Stimulated activated CD4-positive, alpha-beta T cell treated with anti-CD3 and anti-CD28 coated beads, Interleukin-15, amount 100 ng/mL, for 1 hour (primary cell): Measurements from ENCODE around the gene ADCK1.
"Not testable (repeated sequence)": the region's sequence is repeated elsewhere in the genome, so short reads cannot be mapped to it uniquely, and the experiment has no call there.

ENCODE experiments used
- DNase-seq, 2 donors: peaks; one replicate each; pipeline ENCODE4 v3.0.0-alpha.2; 2020; ENCODE audit warnings: low read depth in 1 of 2, low spot score in 1 of 2

The ADCK1 gene

DNA sequence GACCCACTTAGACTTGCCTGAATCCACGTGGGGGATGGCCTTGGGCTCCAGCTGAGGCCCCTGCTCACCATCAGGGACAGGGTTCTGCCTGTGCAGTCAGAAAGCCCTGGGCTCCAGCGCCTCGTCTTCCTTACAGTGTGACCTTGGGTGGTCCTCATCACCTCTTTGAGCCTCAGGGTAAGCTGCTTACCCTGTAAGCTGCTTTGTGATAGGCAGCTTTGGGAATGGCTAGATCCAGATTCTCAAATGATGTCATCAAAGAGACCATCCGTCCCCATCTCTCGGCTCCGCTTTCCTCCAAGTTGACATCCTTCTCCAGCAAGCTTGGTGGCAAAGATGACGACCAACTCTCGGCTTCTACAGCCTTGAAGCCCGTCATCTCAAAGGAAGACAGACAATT lies 127.0 kb downstream of the ADCK1 start:
- DNase-seq = no peak

DNA sequence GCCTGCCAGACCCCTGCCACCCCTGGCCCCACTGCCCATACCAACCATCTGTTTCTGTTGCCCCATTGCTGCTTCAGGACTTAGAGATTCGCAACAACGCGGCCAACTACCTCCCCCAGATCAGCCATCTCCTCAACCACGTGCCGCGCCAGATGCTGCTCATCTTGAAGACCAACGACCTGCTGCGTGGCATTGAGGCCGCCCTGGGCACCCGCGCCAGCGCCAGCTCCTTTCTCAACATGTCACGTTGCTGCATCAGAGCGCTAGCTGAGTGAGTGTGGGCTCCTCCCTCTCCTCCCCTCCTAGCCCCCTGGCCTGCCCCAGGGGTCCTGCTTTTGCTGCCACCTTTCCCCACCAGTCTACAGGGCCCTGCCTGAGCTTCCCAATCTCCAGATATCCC lies 131.5 kb downstream of the ADCK1 start:
- no peak for DNase-seq

DNA sequence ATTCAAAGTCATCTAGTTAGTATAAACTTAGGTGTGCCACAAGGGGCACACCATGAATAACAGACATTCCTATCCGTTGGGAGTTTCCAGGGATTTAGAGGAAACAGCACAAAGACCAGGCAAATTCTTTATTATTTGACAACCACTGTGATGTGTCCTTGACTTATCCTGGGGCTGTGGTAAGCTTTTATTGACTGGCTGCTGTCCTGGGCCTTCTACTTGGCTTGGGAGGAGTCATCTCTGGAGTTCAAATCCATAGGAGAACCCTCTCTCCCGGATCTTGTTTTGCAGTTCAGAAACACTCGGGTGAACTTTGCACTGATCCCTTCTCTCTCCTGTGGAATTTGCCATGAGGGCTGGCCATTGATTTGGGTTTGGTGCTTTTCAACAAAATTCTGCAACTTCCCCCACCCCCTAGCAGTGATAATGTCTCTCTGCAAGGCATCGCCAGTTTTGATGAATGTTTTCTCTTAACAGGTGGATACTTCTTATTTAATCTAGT lies 136.3 kb downstream of the ADCK1 start:
- DNase-seq = no peak

DNA sequence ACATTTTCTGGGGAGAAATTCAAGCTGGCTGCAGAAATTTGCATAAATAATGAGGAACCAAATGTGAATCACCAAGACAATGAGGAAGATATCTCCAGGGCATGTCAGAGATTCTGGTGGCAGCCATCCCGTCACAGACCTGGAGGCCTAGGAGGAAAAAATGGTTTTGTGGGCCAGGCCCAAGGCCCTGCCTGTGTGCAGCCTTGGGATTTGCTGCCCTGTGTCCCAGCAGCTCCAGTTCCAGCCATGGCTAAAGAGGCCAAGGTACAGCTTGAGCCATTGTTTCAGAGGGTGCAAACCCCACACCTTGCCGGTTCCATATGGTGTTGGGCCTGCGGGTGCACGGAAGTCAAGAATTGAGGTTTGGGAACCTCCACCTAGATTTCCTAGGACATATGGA lies 147.5 kb downstream of the ADCK1 start:
- no peak for DNase-seq

DNA sequence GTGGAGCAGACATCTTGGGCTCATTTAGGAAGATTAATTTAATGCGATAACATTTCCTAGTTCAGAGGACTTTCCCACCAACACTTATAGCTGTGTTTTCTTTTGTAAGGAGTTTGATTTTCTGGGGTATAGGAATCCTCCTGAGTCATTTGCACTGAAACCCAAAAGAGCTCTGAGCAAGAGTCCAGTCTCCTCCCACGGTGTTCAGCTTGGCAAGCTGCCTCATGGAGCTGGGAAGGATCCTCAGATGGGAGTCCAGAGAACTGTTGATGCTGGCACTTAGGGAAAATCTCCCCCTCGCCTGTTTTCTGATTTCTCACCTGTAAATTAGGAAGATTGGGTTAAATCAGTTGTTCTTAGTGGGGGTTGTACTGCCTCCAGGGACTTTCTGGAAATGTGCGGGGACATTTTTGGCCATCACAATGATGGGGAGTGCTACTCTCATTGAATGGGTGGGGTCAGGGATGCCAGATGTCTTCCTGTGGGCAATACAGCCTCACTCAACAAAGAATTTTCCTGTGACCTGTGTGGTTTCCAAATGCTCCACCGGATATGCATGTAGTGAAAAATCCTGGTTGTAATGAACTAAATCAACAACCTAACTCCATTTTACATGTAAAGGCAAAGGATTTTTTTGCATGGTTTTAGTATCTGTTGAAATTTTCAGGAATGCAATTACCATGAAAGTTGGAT lies 150.6 kb downstream of the ADCK1 start:
- no peak for DNase-seq

DNA sequence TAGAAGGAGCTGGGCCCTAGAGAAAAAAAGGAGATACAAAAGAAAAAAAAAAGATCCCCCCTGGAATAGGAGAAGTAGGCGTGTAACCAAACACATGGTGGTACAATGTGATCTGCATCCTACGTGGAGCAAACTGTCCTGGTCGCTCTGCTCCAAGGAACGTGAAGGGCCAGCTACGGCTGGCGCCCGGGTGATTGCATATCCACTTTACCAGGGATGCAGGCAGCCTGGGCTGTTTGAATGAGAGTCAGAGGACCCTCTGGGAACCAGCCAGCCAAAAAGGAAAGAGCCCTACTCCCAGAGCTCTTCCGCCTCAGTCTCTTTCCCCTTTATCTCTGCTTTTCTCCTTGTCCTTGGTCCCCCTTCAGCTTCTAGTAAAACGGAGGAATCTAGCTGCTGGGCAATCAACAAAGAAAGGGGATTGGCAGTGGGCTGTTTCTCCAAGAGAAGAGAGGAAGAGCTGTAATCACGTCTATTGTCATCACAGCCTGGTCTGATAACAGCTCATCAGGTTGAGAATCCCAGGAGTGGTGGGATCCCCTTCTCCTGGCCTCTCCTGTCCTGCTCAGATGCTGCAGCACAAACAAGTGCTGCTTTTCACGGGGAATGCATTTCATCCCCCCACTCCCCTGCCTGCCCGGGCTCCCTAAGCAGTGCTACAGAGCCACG lies 156.0 kb downstream of the ADCK1 start:
- DNase-seq = no peak

DNA sequence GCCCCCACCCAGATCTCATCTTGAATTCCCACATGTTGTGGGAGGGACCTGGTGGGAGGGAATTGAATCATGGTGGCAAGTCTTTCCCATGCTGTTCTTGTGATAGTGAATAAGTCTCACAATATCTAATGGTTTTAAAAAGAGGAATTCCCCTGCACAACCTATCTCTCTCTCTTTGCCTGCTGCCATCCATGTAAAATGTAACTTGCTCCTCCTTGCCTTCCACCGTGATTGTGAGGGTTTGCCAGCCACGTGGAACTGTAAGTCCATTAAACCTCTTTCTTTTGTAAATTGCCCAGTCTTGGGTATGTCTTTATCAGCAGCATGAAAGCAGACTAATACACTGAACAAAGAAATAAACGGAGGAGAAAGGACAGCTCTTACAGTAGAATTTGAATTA lies 159.8 kb downstream of the ADCK1 start:
- not testable (repeated sequence) for DNase-seq

DNA sequence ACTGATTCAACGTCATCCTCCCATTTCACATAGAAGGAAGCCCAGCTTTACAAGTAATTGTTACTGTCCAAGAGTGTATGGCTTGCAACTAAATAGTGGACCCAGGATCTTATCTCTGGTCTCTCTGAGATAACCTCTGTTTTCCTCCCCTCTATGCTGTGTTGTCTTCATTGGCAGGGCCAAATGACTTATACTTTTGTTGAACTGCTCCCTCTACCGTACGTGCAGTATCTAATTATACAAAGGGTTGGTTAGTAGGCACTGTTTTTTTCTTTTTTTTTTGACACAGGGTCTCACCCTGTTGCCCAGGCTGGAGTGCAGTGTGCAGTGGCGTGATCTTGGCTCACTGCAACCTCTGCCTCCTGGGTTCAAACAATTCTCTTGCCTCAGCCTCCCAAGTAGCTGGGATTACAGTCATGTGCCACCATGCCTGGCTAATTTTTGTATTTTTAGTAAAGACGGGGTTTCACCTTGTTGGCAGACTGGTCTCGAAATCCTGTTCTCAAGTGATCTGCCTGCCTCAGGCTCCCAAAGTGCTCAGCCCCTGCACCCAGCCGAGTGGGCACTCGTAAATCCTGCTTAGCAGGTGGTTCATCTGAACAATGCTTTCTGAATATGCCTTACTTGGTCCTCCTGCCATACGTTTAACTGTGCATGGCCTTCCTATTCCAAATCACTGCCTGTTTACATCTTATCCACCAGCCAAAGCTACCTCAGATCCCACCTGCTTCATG lies 162.1 kb downstream of the ADCK1 start:
- DNase-seq = no peak

DNA sequence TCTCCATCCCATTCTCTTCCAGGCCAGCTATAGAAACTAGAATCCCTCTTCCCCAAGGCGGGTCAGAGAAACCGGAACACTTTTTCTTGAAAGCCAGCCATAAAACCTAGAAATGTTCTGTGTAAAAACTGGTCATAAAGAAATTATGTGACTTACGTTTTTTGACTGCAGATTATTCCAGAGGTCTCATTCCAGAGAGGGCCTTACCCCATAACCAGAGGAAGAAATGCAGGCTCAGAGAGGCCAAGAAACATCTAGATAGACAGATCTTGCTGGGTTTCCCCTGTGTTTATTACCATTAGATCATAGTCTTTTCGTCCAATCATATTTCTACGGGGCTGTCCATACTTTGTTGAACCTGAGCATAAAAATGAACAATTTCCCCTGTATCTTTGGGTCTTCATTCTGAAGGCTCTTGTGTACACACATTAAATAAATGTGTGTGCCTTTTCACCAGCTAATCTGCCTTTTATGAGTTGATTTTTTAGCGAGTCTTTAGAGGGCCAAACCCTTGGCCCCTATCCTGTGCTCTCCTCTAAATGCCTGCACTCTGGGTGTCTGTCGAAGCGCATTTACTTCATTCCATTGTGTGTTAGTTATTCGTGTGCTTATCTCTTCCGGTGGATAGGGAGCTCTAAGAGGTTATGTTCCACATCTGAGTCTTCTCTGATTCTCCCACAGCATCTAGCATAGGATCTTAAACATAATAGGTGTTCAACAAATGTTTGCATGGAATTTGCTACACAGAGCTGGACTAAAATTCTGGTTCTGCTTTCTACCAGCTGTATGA lies 163.0 kb downstream of the ADCK1 start:
- DNase-seq = no peak

DNA sequence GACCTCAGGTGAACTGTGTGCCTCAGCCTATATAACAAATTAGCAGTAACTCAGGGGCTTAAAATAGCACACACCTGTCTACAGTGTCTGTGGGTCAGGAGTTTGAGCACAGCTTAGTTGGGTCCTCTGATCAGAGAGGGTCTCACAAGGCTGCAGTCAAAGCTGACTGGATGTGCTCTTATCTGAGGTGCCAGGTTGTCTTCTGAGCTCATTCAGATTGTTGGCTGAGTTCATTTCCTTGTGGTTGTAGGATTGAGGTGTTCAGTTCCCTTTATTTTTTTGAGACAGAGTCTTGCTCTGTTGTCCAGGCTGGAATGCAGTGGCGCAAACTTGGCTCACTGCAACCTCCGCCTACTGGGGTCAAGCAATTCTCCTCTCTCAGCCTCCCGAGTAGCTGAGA lies 164.7 kb downstream of the ADCK1 start:
- DNase-seq = no peak

DNA sequence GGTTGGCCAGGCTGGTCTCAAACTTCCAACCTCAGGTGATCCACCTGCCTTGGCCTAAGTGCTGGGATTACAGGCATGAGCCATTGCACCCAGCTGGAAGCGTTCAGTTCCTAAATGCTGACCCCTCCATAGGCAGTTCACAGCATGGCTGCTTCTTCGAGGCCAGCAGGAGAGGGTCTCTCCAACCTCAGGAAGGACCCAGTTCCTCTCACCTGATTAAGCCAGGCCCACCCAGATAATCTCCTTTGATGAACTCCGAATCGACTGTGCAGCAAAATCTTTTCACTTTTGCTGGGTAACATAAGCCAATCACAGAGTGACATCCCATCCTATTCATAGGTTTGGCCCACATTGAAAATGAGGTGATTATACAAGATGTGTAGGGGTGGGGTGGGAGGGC lies 165.1 kb downstream of the ADCK1 start:
- DNase-seq = no peak

DNA sequence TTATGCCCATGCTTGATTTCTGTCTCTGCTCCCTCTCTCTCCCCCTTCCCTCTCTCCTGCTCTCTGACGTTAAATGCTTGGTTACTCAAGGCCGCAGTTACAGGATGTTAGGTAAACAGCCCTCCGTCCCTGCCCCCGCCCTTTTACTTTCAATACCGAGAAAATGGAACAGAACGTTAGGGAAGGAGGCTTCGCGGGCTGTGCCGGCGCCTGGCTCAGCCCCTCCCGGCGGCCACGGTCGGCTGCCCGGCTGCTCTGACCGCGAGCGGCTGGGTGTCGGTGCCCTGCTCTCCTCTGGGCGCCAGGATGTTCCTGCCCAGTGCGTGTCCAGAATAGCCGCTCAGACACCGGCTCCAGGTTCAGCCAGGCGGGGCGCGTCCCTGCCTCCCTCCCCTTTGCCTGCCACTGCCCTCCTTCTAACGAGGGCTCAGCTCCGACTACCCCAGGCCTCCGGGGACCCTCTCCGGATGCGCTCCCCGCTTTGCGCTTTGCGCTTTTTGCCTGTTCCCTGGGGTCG lies 166.1 kb downstream of the ADCK1 start:
- DNase-seq = no peak

DNA sequence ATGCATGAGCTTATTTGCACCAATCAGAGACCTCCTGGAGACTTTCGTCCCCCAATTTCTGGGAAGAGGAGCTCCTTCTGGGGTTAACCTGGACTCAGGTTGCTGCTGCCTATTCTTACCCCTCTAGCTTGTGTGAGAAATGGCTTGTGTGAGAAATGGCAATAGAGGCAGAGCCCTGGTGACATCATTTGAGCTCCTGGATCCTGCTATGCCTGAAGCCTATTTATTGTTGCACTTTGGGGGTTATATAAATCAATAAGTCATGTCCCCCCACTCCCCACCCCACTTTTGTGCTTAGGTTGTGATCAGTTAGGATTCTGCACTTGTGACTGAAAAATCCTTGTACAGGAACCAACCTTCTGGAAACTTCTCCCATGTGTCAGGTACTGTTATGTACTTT lies 167.2 kb downstream of the ADCK1 start:
- no peak for DNase-seq

DNA sequence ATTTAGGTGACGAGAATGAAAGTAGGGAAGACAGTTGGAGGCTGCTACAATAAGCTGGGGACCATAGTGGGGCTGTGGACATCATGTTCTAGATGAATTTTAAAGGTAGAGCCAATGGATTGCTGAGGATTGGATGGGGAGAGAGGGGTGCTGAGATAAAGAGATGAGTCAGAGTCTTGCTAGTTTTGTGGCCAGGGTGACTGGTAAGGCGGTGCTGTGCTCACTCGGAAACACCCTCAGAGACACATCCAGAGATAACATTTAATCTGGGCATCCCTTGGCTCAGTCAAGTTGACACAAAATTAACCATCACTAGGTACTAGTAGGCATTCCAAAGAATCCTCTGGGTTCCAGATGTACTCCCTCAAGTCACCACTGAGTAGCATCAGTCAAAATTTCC lies 170.7 kb downstream of the ADCK1 start:
- no peak for DNase-seq

DNA sequence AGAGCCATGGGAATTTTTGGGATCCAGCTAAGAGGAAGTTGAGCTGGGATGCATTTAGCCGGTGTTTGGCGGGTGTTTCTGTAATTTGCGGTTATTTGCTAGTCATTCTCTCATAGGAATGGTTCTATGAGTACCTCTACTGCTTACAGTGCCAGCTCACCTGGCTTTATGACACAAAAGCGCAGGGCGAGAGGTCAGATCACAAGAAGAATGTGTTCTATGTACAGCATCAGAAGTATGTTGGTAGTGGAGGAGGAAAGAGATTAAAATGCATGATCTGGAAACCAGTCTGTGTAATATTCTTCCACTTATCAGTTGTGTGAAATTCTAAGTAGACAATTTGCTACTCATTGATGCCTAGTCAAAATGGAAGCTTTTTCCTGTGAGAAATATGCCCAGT lies 173.3 kb downstream of the ADCK1 start:
- no peak for DNase-seq

DNA sequence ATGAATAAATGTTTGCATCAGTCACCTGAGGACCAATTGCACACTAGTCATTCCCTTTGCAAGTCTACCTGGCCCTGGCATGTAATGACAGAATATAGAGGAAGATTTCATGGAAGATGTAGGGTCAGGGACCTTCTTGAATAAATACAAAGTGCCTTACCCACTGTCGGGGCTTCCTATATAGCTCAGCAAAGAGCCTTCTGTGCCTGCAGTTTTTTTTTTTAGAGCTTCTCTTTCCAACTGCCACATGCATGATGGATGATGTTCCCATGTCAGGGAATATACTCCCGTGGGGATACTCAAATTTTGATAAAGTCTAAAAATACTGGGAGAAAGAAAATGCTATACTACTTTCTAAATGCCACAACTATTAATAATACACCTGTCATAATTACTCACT lies 176.7 kb downstream of the ADCK1 start:
- no peak for DNase-seq

DNA sequence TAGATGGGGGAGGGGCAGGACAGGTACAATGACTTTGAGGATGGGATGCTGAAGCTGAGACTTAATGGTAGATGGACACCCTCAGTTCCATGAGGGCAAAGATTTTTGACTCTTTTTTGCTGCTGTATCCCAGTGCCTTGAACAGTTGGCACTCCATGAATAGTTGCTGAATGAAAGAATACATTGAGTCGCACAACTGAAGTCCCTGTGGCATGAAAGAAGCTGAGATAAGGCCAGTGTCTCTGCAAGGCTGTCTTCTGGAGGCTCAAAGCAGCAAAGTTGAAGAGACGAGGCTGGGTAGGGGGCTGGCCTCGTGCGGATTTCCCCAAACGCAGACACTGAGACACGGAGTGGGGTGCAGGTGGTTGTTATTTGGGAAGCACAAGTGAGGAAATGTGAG lies 179.3 kb downstream of the ADCK1 start:
- DNase-seq = no peak

DNA sequence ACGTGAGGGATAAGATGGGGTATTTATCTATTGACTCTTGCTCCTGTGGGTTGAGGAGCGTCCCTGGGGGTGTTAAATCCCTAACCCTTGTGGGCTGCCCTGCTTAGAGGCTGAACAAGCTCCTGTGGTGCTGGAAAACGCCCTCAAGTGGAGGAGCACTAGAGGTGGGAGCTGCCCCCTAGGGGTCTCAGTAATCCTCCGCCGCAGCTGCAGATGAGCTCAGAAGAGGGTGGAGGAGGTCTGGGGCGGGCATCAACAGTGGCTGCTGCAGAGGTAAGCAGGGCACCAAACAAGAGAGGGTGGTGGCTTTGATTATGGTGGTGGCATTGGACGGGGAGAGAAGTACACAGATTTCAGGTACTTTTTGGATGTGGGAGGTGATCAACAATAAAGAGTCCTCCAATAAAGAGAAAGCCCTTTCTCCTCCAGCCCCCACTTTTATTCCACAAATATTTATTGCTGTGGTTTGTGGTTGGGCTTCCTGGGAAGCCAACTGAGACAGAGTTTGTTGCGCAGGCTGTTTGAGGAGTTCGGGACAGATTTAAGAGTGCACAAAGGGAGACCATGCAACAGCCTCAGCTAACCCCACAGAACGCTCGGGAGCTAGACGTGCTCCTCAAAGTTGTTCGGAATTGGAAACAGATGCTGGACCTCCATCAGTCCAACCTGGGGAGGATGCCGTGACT lies 179.9 kb downstream of the ADCK1 start:
- no peak for DNase-seq

DNA sequence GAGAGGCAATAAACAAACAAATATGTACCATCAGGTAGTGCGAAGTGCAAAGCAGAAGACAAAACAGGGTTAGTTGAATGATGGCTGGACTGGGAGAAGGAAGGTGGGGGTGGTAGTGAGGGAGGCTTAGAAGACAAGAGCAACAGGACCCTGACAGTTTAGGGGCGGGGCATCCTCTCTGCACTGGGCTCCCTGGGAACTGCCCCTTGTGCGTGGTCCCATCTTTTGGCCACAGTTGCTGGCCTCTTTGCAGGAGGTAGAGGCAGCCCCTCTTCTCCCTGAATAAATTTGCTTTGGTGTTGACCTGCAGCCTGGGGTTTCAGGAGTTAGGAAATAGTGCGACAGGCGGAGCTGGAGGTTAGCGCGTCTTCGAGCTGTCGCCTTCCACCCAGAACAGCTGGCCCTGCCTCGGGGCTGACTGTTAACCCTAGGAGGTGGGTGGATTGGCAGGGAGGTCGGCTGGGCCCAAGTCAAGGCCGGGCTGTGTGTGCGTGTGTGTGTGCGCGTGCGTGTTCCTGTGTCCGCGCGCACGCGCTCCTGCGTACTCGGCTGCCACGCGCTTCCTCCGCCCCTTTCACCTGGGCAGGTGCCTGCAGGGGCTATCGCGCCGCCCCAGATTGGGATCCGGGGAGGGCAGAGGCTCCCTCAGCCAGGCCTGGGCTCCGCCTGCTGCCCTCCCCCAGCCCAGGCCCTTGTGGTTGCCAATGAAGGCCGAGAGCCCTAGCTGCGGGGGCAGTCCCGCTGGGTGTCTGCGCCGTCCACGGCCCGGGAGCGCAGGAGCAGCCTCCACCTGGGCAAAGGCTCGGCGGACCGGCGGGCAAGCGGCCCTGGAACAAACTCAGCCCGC lies 180.8 kb downstream of the ADCK1 start:
- DNase-seq = no peak
